GM23338 (cell line): ENCODE results near the gene SLC29A4. TPM values are rescaled to one million over a fixed set of nuclear protein-coding genes. Genes with fewer than 3 reads are reported as not detected.
"Not testable (repeated sequence)": the region's sequence is repeated elsewhere in the genome, so short reads cannot be mapped to it uniquely, and the experiment has no call there.

Experiments
- ATAC-seq: fragments of 200-7000 bp; cut with Tn5 transposase; 3 replicates; pipeline ENCODE4 v1.9.1; 2020
- DNase-seq: peaks from one replicate; pipeline ENCODE4 v3.0.0-alpha.2; 2015; ENCODE audit warnings: low spot score
- H2AFZ ChIP-seq: fragments of 200-600 bp; sonication (generic); 2 replicates; pipeline ENCODE4 v1.8.0; 2016; ENCODE audit warnings: antibody characterized with exemption, mild to moderate bottlenecking, moderate library complexity
- H3F3A ChIP-seq: fragments of 200-600 bp; sonication (generic); replicated peaks from 2 replicates; pipeline ENCODE4 v1.8.0; 2017; ENCODE audit warnings: antibody characterized with exemption, mixed run types, low read depth
- H3K27ac ChIP-seq: fragments of 200-600 bp; sonication (generic); 2 replicates; pipeline ENCODE4 v1.6.1; 2016; ENCODE audit warnings: low read depth
- H3K27me3 ChIP-seq: fragments of 200-600 bp; sonication (generic); 2 replicates; pipeline ENCODE4 v1.8.0; 2016; ENCODE audit warnings: mild to moderate bottlenecking, mixed run types, moderate library complexity; ENCODE audit not compliant: insufficient read depth
- H3K36me3 ChIP-seq: fragments of 200-600 bp; sonication (generic); 2 replicates; pipeline ENCODE4 v1.8.0; 2016; ENCODE audit warnings: mild to moderate bottlenecking; ENCODE audit not compliant: insufficient read depth
- H3K4me1 ChIP-seq: fragments of 200-600 bp; sonication (generic); 2 replicates; pipeline ENCODE4 v1.8.0; 2016; ENCODE audit warnings: mild to moderate bottlenecking, moderate library complexity; ENCODE audit not compliant: insufficient read depth
- H3K4me2 ChIP-seq: fragments of 200-600 bp; sonication (generic); 2 replicates; pipeline ENCODE4 v1.7.1; 2017; ENCODE audit warnings: mixed run types
- H3K4me3 ChIP-seq: fragments of 200-600 bp; sonication (generic); 2 replicates; pipeline ENCODE4 v1.6.1; 2016; ENCODE audit warnings: mixed run types
- H3K79me2 ChIP-seq: fragments of 200-600 bp; sonication (generic); replicated peaks from 2 replicates; pipeline ENCODE4 v1.8.0; 2017; ENCODE audit warnings: mild to moderate bottlenecking; ENCODE audit not compliant: insufficient read depth
- H3K9me2 ChIP-seq: fragments of 200-600 bp; sonication (generic); 2 replicates; pipeline ENCODE4 v1.8.0; 2017; ENCODE audit not compliant: insufficient read depth
- H4K20me1 ChIP-seq: fragments of 200-600 bp; sonication (generic); replicated peaks from 2 replicates; pipeline ENCODE4 v1.8.0; 2017; ENCODE audit warnings: mild to moderate bottlenecking; ENCODE audit not compliant: insufficient read depth
- H3K27ac Mint-ChIP-seq: 2 replicates; pipeline ENCODE4 v1.8.0; 2020; ENCODE audit warnings: inconsistent platforms, mild to moderate bottlenecking, moderate library complexity, mixed read lengths
- H3K27me3 Mint-ChIP-seq: 3 replicates; pipeline ENCODE4 v1.8.0; 2022; ENCODE audit warnings: low read depth, mild to moderate bottlenecking, moderate library complexity, mixed read lengths, inconsistent platforms; ENCODE audit not compliant: insufficient read depth, poor library complexity
- H3K36me3 Mint-ChIP-seq: 3 replicates; pipeline ENCODE4 v1.8.0; 2021; ENCODE audit warnings: low read depth, mild to moderate bottlenecking, inconsistent platforms, moderate library complexity, mixed read lengths
- H3K4me1 Mint-ChIP-seq: 3 replicates; pipeline ENCODE4 v1.8.0; 2020; ENCODE audit warnings: mild to moderate bottlenecking, inconsistent platforms, mixed read lengths
- H3K4me3 Mint-ChIP-seq: 3 replicates; pipeline ENCODE4 v1.8.0; 2021; ENCODE audit warnings: moderate library complexity, mild to moderate bottlenecking, inconsistent platforms, mixed read lengths
- H3K9me3 Mint-ChIP-seq: 3 replicates; pipeline ENCODE4 v1.8.0; 2020; ENCODE audit warnings: moderate library complexity, mild to moderate bottlenecking, inconsistent platforms, mixed read lengths
- CTCF ChIP-seq, 2 experiments: fragments of 200-600 bp in 1 of 2; sonication (generic) in 1 of 2; conservative IDR thresholded peaks; 2 replicates each; pipeline versions ENCODE4 v1.5.1 to v1.6.1; 2016 to 2017; ENCODE audit warnings: antibody characterized with exemption in 2 of 2, low read depth in 2 of 2, mild to moderate bottlenecking in 2 of 2, moderate library complexity in 1 of 2
- JUNB ChIP-seq: IDR thresholded peaks from one replicate; pipeline ENCODE4 v1.6.1; 2016; ENCODE audit warnings: antibody characterized with exemption; ENCODE audit not compliant: unreplicated experiment
- NANOG ChIP-seq: IDR thresholded peaks from 2 replicates; pipeline ENCODE4 v1.6.1; 2016; ENCODE audit warnings: antibody characterized with exemption, borderline replicate concordance
- POLR2AphosphoS5 ChIP-seq: IDR thresholded peaks from 2 replicates; pipeline ENCODE4 v1.6.1; 2016; ENCODE audit warnings: antibody characterized with exemption, low read depth
- STAT1 ChIP-seq: IDR thresholded peaks from one replicate; pipeline ENCODE4 v1.6.1; 2016; ENCODE audit warnings: antibody characterized with exemption; ENCODE audit not compliant: unreplicated experiment
- ZNF462 ChIP-seq: fragments of 250-450 bp; sonication (Bioruptor Pico); IDR thresholded peaks from 2 replicates; pipeline ENCODE4 v1.5.0; 2020; ENCODE audit warnings: mild to moderate bottlenecking, moderate library complexity
- polyA plus RNA-seq: library from polyadenylated mRNA; unstranded; fragments of >200 nt; fragmentation: Nextera tagmentation; extraction: Ambion mirVana; gene quantifications from 2 replicates; pipeline ENCODE4 v1.2.1, GENCODE V29; 2016
- total RNA-seq: library from RNA; depleted of rRNA; stranded (reverse); fragments of >200 nt; shearing (Covaris generic); gene quantifications from 2 replicates; pipeline ENCODE4 v1.2.3, GENCODE V29; 2014

The SLC29A4 gene
- total and polyA plus RNA-seq, 2 experiments from 2014 or later, result 4.8 to 8.1 TPM

- Histone ChIP-seq H3K4me3 (no peak overlapping the region), H3K79me2 (no peaks in the 10 kb centered on the region), H4K20me1 (no peaks in the 10 kb centered on the region), H3F3A (no peaks in the 10 kb centered on the region), H3K4me2 (no peak overlapping the region), H3K9me2 (no peaks in the 10 kb centered on the region), H2AFZ (no peak overlapping the region), H3K4me1 (0 out of 2 replicates have a peak, but pooled peaks cover 3% of the 10 kb centered on the region), H3K36me3 (no peaks in the 10 kb centered on the region), H3K27me3 (no peaks in the 10 kb centered on the region), H3K27ac (no peak overlapping the region)
- Mint-ChIP-seq H3K36me3 (no peaks in the 10 kb centered on the region), H3K27ac (no peak overlapping the region), H3K9me3 (peaks cover 3% of the 10 kb centered on the region; the same call in 2 of the 3 replicates), H3K27me3 (peaks cover 10% of the 10 kb centered on the region), H3K4me1 (peaks cover 8% of the 10 kb centered on the region; the same call in 2 of the 3 replicates), H3K4me3 (no peak overlapping the region)
- DNase-seq, result no peak
- no peak for TF ChIP-seq NANOG
- ATAC-seq, result no peak
Observed at GRCh38 chr7:5270788-5271187, 12.0 kb upstream of the SLC29A4 start.

GRCh38 chr7:5273831-5274405 is 8.8 kb upstream of the SLC29A4 start:
- not testable (repeated sequence) for H2AFZ ChIP-seq, ATAC-seq, DNase-seq, H3K4me2 ChIP-seq, H3K79me2 ChIP-seq, H3K36me3 ChIP-seq, H3K9me2 ChIP-seq, H3F3A ChIP-seq, H3K4me3 Mint-ChIP-seq, H3K27ac ChIP-seq, H3K27me3 ChIP-seq, H4K20me1 ChIP-seq, H3K27ac Mint-ChIP-seq, H3K4me3 ChIP-seq, H3K4me1 ChIP-seq, H3K9me3 Mint-ChIP-seq, H3K4me1 Mint-ChIP-seq, H3K36me3 Mint-ChIP-seq
- H3K27me3 Mint-ChIP-seq, result peaks cover 10% of the 10 kb centered on the region

GRCh38 chr7:5274441-5274840 is 8.3 kb upstream of the SLC29A4 start:
- Histone ChIP-seq H3F3A (no peaks in the 10 kb centered on the region), H2AFZ (no peak overlapping the region), H3K4me2 (no peak overlapping the region), H3K36me3 (no peaks in the 10 kb centered on the region), H3K4me3 (no peak overlapping the region), H3K9me2 (no peaks in the 10 kb centered on the region), H4K20me1 (no peaks in the 10 kb centered on the region), H3K4me1 (no peaks in the 10 kb centered on the region), H3K27me3 (no peaks in the 10 kb centered on the region), H3K79me2 (no peaks in the 10 kb centered on the region), H3K27ac (no peak overlapping the region)
- no peaks in the 10 kb centered on the region for H3K4me1 Mint-ChIP-seq
- no peak overlapping the region for H3K4me3 Mint-ChIP-seq
- peaks cover 8% of the 10 kb centered on the region for H3K27me3 Mint-ChIP-seq
- H3K27ac Mint-ChIP-seq, result no peak overlapping the region
- ATAC-seq (no peak), DNase-seq (no peak)
- H3K9me3 Mint-ChIP-seq, result no peaks in the 10 kb centered on the region
- no peaks in the 10 kb centered on the region for H3K36me3 Mint-ChIP-seq
- no peak for TF ChIP-seq ZNF462
- no peak for TF ChIP-seq CTCF (conservative IDR thresholded peaks at IDR 0.05; ENCODE audit: low read depth in 2 of 2)
- no peak for TF ChIP-seq STAT1
- no peak for TF ChIP-seq POLR2AphosphoS5
- TF ChIP-seq JUNB, result no peak
